OCI-LY1 (cell line): Measurements from ENCODE around the gene IL15.

Experiments
- EZH2 ChIP-seq: fragments of 200-600 bp; sonication (generic), shearing (Covaris generic); IDR thresholded peaks from 2 replicates; pipeline ENCODE4 v1.8.0; 2017; ENCODE audit warnings: borderline replicate concordance, mixed run types, mild to moderate bottlenecking, antibody characterized with exemption, low read length, moderate library complexity, mixed read lengths
- TF ChIP-seq, protein P1 (sequence below): fragments of 200-600 bp; sonication (generic), shearing (Covaris generic); IDR thresholded peaks from 2 replicates; pipeline ENCODE4 v1.5.1; 2017; ENCODE audit warnings: mild to moderate bottlenecking, antibody characterized with exemption, low read length, moderate library complexity, mixed read lengths

- TF ChIP-seq, protein P1, sequence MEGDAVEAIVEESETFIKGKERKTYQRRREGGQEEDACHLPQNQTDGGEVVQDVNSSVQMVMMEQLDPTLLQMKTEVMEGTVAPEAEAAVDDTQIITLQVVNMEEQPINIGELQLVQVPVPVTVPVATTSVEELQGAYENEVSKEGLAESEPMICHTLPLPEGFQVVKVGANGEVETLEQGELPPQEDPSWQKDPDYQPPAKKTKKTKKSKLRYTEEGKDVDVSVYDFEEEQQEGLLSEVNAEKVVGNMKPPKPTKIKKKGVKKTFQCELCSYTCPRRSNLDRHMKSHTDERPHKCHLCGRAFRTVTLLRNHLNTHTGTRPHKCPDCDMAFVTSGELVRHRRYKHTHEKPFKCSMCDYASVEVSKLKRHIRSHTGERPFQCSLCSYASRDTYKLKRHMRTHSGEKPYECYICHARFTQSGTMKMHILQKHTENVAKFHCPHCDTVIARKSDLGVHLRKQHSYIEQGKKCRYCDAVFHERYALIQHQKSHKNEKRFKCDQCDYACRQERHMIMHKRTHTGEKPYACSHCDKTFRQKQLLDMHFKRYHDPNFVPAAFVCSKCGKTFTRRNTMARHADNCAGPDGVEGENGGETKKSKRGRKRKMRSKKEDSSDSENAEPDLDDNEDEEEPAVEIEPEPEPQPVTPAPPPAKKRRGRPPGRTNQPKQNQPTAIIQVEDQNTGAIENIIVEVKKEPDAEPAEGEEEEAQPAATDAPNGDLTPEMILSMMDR: no peak
- TF ChIP-seq EZH2: no peak
Observed at GRCh38 chr4:141713771-141714445, 77.5 kb downstream of the IL15 start.
